GM10266 (cell line): ENCODE data around the gene ZNF618.

Experiments used
- DNase-seq: peaks from one replicate; pipeline ENCODE4 v3.0.0; 2012; ENCODE audit errors: extremely low spot score
- TF ChIP-seq, protein P1 (sequence below): IDR thresholded peaks from 2 replicates; pipeline ENCODE4 v1.5.1; 2012; ENCODE audit warnings: mild to moderate bottlenecking, low read depth; ENCODE audit not compliant: control insufficient read depth, insufficient read depth; ENCODE audit errors: missing control alignments

ZNF618 gene

DNA sequence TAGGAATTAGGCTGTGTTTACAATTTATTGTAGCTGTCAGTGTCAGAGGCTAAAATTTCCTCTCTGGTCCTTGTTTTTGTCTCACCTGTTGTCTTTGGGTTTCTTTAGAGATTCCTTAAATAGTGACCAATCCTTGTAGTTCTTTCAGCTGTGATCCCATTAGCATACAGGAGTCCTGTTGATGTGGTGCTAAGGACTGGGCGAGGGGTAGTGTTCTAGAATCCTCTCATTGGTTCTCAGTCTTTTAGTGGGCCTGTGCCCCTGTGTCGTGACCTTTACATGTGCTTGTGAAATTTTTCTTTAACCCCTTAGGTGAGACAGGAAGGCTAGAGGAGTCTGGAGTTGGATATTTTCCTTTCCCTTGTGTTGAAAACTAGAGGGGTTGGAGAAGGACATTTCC, 51.2 kb downstream of the ZNF618 start:
- DNase-seq, result no peak
- TF ChIP-seq, protein P1, sequence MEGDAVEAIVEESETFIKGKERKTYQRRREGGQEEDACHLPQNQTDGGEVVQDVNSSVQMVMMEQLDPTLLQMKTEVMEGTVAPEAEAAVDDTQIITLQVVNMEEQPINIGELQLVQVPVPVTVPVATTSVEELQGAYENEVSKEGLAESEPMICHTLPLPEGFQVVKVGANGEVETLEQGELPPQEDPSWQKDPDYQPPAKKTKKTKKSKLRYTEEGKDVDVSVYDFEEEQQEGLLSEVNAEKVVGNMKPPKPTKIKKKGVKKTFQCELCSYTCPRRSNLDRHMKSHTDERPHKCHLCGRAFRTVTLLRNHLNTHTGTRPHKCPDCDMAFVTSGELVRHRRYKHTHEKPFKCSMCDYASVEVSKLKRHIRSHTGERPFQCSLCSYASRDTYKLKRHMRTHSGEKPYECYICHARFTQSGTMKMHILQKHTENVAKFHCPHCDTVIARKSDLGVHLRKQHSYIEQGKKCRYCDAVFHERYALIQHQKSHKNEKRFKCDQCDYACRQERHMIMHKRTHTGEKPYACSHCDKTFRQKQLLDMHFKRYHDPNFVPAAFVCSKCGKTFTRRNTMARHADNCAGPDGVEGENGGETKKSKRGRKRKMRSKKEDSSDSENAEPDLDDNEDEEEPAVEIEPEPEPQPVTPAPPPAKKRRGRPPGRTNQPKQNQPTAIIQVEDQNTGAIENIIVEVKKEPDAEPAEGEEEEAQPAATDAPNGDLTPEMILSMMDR, result no peak

DNA sequence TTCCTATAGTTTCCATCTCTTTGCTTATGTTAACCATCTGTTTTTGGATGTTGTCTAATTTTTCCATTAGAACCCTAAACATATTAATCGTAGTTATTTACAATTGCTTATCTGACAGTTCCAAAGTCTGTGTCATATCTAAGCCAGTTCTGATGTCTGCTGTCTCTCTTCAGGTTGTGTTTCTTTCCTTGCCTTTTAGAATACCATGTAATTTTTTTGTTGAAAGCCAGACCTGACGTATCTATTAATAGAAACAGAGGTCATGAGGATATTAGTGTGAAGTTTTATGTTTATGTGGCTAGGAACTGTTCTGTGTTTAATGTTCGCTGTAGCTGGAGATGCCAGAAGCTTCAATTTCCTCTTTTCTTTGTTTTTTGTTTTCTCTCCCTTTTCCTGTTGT, 52.2 kb downstream of the ZNF618 start:
- no peak for DNase-seq
- TF ChIP-seq, protein P1, result no peak

DNA sequence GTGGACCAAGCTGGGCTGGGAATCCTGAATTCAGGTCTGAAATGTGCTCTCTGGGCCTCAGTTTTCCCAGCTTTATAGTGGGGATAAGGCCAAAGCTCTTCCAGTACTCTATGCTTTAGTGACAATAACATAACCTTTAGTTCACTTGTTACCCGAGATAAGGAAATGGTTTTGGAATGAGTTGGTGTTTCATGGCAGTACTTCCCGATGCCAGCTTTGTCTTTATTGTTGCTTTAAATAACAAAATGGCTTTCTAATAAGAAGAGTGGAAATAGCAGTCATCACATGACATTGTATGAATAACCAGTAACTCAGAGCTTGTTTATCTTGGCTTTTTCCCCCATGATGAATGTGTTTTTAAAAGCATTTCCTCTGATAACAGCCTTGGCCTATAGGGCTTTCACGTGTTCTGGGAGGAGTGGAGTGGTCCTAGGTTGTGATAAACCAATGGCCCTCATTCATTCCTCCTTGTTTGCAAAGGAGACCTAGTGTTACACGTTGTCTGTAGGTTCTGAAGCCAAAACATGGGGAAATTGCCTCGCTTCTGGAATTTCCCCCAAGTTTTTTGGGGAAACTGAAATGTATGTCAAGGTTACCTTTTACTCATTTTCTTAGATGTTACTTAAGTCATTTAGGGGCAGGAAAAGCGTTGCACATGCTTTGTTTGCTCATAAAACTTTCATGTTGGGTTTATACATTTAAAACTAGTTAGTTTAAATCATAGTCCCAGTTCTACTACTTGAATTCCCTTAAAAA, 53.7 kb downstream of the ZNF618 start:
- TF ChIP-seq, protein P1, result no peak
- DNase-seq, result no peak

DNA sequence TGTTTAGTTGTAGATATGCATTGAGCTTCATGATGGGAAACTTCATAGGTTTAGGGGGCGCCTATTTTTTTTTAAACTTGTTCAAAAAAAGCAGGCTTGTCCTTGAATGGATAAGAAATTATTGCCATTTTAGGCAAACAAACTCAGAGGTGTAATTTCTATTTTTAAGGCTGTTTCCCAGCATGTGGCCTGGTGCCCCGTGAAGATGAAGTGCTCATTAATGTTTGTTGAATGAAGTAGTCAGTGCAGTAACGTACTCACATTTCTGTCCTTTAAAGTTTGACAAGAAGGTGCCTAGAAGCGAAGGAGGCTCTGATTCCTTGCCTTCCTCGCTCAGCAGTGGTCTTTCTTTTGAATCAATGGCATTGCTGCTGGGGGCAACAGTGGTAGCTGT, 54.3 kb downstream of the ZNF618 start:
- no peak for DNase-seq
- TF ChIP-seq, protein P1, result no peak

DNA sequence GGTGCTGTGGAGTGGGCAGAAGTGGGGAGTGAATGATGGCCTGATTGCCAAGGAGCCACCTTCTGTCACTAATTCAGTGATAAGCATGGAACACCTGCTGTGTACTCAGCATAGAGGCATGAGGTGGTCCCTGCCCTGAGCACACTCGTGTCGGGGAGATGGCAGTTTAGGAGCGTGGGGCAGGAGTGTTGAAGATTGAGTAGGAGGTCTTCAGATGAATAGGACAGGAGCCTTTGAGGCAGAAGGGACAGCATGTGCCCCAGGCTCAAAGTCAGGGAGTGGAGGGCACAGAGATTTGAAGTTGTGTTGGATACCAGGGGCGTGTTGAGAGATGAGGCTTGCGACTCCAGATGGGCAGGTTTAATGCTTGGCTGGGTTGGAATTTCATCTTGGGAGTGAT, 55.0 kb downstream of the ZNF618 start:
- no peak for DNase-seq
- TF ChIP-seq, protein P1, result no peak

DNA sequence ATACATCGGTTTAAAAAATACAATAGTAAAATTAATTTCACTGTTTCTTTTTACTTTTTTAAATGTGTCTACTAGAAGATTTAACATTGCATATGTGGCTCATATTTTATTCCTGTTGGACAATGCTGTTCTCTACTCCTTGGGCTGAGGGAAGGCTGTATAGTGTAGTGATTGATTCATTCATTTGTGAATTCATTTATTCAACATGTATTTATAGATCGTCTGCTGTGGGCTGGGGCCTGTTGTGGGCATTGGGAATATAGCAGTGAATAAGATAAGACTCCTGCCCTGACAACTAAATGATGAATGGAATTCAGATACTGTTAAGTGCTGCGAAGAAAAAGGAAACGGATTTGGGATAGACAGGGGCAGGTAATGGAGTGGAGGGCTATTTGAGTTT, 55.7 kb downstream of the ZNF618 start:
- DNase-seq, result no peak
- TF ChIP-seq, protein P1, result no peak

DNA sequence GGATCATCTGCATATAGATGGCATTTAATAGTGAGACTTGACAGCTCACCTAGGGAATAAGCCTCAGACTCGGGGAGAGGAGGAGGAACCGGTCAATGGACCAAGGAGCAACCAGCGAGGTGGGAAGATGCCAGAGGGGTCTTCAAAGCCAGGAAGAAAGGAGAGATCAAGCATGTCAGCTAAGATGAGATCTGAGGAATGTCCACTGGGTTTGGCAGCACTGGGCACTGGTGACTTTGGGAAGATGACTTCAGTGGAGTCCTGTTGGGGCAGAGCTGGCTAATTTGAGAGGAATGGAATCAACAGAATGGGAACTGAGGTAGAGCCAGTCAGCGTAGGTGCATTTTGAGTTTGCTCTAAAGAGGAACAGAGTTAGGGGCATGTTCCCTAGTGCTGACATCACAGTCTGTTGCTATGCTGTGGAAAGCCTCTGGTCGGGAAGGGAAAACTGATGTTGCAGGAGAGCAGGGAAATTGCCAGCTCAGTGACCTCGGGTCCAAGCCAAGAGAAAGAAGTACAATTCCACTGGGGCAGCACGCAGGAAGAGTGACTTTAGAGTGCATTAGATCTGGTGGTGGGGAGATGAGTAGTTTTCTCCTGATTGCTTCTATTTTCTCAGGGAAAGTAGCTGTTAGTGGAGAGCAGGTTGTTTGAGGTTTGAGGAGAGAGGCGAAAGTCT, 56.9 kb downstream of the ZNF618 start:
- TF ChIP-seq, protein P1, result no peak
- no peak for DNase-seq
